UCSD-AML1 (cell line): ENCODE data around the gene PLEKHM1.
A peak's percentile ranks its signal among the peaks of the same experiment; 100 is the strongest.
"Not testable (repeated sequence)": the region's sequence is repeated elsewhere in the genome, so short reads cannot be mapped to it uniquely, and the experiment has no call there.

Source experiments
- DNase-seq: peaks from one replicate; lab custom pipeline; 2025; ENCODE audit not compliant: unreplicated experiment; lab: John Stamatoyannopoulos, UW

The PLEKHM1 gene

GRCh38 chr17:45441526-45442310 lies 48.8 kb downstream of the PLEKHM1 start:
- DNase-seq: no peak

GRCh38 chr17:45440839-45441515 lies 49.5 kb downstream of the PLEKHM1 start:
- DNase-seq: not testable (repeated sequence)

GRCh38 chr17:45440161-45440778 lies 50.3 kb downstream of the PLEKHM1 start:
- DNase-seq: no peak

- DNase-seq: no peak
Observed at GRCh38 chr17:45438931-45439610, 51.5 kb downstream of the PLEKHM1 start.

- no peak for DNase-seq
Observed at GRCh38 chr17:45437465-45438283, 52.8 kb downstream of the PLEKHM1 start.

GRCh38 chr17:45436625-45437464 lies 53.7 kb downstream of the PLEKHM1 start:
- no peak for DNase-seq

- DNase-seq: no peak
Observed at GRCh38 chr17:45436161-45436560, 54.4 kb downstream of the PLEKHM1 start.

GRCh38 chr17:45435481-45435880 lies 55.0 kb downstream of the PLEKHM1 start:
- DNase-seq: no peak

GRCh38 chr17:45433159-45433535 lies 57.4 kb downstream of the PLEKHM1 start:
- no peak for DNase-seq

GRCh38 chr17:45432405-45433158 lies 57.9 kb downstream of the PLEKHM1 start, which contains the start of gene ARHGAP27:
TSS of gene ARHGAP27 (minus strand) at chr17:45432870. CDS start at chr17:45430279, 2,591 bp downstream.
- peak; percentile 73 for DNase-seq

- peak; percentile 77 for DNase-seq
Observed at GRCh38 chr17:45431531-45432404, 58.8 kb downstream of the PLEKHM1 start.

GRCh38 chr17:45430738-45431530 lies 59.6 kb downstream of the PLEKHM1 start:
- DNase-seq: no peak

GRCh38 chr17:45430006-45430737 lies 60.3 kb downstream of the PLEKHM1 start:
- no peak for DNase-seq

GRCh38 chr17:45429339-45430005 lies 61.0 kb downstream of the PLEKHM1 start:
- DNase-seq: no peak

GRCh38 chr17:45428931-45429338 lies 61.6 kb downstream of the PLEKHM1 start:
- no peak for DNase-seq

GRCh38 chr17:45428050-45428617 lies 62.4 kb downstream of the PLEKHM1 start:
- peak; percentile 81 for DNase-seq
